Measurements from ENCODE around the gene PFDN6. TPM values are rescaled to one million over a fixed set of nuclear protein-coding genes. Genes with fewer than 3 reads are reported as not detected.

Gene PFDN6
- total RNA-seq, 1 experiment from 2014 or later = 90.5 TPM

DNA sequence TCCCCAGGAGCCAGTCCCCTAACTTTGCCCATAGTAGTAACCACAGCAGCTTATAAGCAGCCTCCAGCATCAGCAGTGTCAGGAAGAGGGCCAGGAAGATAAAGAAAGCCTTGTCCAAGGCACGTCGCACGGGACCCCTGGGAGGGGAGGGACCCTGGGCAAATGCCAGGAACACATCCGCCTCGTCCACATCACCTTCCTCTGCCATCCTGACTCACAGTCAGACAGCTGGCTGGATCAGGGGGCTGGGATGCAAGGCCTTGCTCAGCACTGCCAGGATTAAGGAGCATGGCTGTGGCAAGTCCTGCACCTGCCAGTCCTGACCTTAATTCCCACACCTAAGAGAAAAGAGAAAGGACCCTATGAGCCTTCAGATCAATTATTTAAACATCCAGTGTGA is 39.7 kb downstream of the PFDN6 start:
- ChIA-PET POLR2A (no interaction called here), CTCF (no interaction called here), RAD21 (ENCODE audit: low non-redundant PET in 1 of 2, low total read pairs in 2 of 2, uncharacterized antibody in 2 of 2, unreplicated experiment in 2 of 2) (no interaction called here)
- BruUV-seq (replicated peaks) = no TSS peak
- Histone ChIP-seq H3K27ac (ENCODE audit: low read depth, low read length) (no peak overlapping the region), H3K9me2 (ENCODE audit: insufficient read depth) (no peaks in the 10 kb centered on the region), H3K9ac (ENCODE audit: low read length) (no peak overlapping the region), H3K36me3 (ENCODE audit: control insufficient read depth in 1 of 2, insufficient read depth in 2 of 2, low read length in 2 of 2) (no peaks in the 10 kb centered on the region), H4K20me1 (ENCODE audit: insufficient read depth) (no peaks in the 10 kb centered on the region), H3K4me2 (ENCODE audit: low read length) (no peak overlapping the region), H3K4me3 (replicated peaks in 1 of 2; ENCODE audit: low read depth in 1 of 2, low read length in 2 of 2) (no peak overlapping the region), H3K9me3 (ENCODE audit: control insufficient read depth in 1 of 2, insufficient read depth in 1 of 2, low read depth in 1 of 2, low read length in 2 of 2) (no peaks in the 10 kb centered on the region), H2AFZ (ENCODE audit: low read depth, low read length, poor library complexity, severe bottlenecking) (no peak overlapping the region), H3K79me2 (ENCODE audit: insufficient read depth, low read length) (no peaks in the 10 kb centered on the region), H3K4me1 (ENCODE audit: control insufficient read depth in 1 of 2, insufficient read depth in 2 of 2, low read length in 2 of 2) (peaks cover 3 to 12% of the 10 kb centered on the region in 2 experiments), H3K27me3 (ENCODE audit: insufficient read depth, low read length) (no peaks in the 10 kb centered on the region)
- intact Hi-C loops (cut with micrococcal nuclease) = no loop called here
- no peak for ATAC-seq
- TF ChIP-seq ZFX (IDR thresholded peaks at IDR 0.05) (no peak), POLR2AphosphoS5 (IDR thresholded peaks at IDR 0.05; ENCODE audit: low read depth, low read length) (no peak), YY1 (IDR thresholded peaks at IDR 0.05; ENCODE audit: extremely low read depth, insufficient replicate concordance, low read depth, low read length) (no peak), POLR2A (IDR thresholded peaks at IDR 0.05; ENCODE audit: borderline replicate concordance, extremely low read depth, insufficient read depth, insufficient read length) (no peak), SIN3A (IDR thresholded peaks at IDR 0.05; ENCODE audit: low read depth) (no peak), EZH2phosphoT487 (IDR thresholded peaks at IDR 0.05; ENCODE audit: borderline replicate concordance) (no peak), FOSL1 (IDR thresholded peaks at IDR 0.05; ENCODE audit: low read depth) (no peak), JUND (IDR thresholded peaks at IDR 0.05) (no peak), CBX3 (IDR thresholded peaks at IDR 0.05; ENCODE audit: low read depth) (no peak), CEBPB (IDR thresholded peaks at IDR 0.05; ENCODE audit: low read depth) (no peak)
- TF ChIP-seq, protein P1, sequence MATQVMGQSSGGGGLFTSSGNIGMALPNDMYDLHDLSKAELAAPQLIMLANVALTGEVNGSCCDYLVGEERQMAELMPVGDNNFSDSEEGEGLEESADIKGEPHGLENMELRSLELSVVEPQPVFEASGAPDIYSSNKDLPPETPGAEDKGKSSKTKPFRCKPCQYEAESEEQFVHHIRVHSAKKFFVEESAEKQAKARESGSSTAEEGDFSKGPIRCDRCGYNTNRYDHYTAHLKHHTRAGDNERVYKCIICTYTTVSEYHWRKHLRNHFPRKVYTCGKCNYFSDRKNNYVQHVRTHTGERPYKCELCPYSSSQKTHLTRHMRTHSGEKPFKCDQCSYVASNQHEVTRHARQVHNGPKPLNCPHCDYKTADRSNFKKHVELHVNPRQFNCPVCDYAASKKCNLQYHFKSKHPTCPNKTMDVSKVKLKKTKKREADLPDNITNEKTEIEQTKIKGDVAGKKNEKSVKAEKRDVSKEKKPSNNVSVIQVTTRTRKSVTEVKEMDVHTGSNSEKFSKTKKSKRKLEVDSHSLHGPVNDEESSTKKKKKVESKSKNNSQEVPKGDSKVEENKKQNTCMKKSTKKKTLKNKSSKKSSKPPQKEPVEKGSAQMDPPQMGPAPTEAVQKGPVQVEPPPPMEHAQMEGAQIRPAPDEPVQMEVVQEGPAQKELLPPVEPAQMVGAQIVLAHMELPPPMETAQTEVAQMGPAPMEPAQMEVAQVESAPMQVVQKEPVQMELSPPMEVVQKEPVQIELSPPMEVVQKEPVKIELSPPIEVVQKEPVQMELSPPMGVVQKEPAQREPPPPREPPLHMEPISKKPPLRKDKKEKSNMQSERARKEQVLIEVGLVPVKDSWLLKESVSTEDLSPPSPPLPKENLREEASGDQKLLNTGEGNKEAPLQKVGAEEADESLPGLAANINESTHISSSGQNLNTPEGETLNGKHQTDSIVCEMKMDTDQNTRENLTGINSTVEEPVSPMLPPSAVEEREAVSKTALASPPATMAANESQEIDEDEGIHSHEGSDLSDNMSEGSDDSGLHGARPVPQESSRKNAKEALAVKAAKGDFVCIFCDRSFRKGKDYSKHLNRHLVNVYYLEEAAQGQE (IDR thresholded peaks at IDR 0.05; ENCODE audit: low read depth) = no peak
- TF ChIP-seq, protein P2, sequence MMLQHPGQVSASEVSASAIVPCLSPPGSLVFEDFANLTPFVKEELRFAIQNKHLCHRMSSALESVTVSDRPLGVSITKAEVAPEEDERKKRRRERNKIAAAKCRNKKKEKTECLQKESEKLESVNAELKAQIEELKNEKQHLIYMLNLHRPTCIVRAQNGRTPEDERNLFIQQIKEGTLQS (IDR thresholded peaks at IDR 0.05) = no peak
- TF ChIP-seq, protein P3, sequence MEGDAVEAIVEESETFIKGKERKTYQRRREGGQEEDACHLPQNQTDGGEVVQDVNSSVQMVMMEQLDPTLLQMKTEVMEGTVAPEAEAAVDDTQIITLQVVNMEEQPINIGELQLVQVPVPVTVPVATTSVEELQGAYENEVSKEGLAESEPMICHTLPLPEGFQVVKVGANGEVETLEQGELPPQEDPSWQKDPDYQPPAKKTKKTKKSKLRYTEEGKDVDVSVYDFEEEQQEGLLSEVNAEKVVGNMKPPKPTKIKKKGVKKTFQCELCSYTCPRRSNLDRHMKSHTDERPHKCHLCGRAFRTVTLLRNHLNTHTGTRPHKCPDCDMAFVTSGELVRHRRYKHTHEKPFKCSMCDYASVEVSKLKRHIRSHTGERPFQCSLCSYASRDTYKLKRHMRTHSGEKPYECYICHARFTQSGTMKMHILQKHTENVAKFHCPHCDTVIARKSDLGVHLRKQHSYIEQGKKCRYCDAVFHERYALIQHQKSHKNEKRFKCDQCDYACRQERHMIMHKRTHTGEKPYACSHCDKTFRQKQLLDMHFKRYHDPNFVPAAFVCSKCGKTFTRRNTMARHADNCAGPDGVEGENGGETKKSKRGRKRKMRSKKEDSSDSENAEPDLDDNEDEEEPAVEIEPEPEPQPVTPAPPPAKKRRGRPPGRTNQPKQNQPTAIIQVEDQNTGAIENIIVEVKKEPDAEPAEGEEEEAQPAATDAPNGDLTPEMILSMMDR (IDR thresholded peaks at IDR 0.05 in 2 of 3, conservative IDR thresholded peaks at IDR 0.05 in 1 of 3; ENCODE audit: borderline replicate concordance in 1 of 3, insufficient read depth in 1 of 3, low read depth in 2 of 3, low read length in 2 of 3) = no peak
- DNase-seq (ENCODE audit: low read depth, low spot score) = no peak
